CD14-positive monocyte (primary cell): ENCODE results near the gene SOCS1. TPM values are rescaled to one million over a fixed set of nuclear protein-coding genes. Genes with fewer than 3 reads are reported as not detected.

Experiments
- DNase-seq, 3 donors: peaks; one replicate each; pipeline ENCODE4 v3.0.0-alpha.2; 2011 to 2022
- H2AFZ ChIP-seq: 2 replicates; pipeline ENCODE4 v1.6.0; 2012; ENCODE audit warnings: mild to moderate bottlenecking, low read depth, low read length, inconsistent platforms; ENCODE audit not compliant: insufficient read depth, poor library complexity, severe bottlenecking
- H3K27ac ChIP-seq, 2 donors: 1 replicate in 1 of 2; 2 replicates in 1 of 2; pipeline ENCODE4 v1.5.1; 2012 to 2013; ENCODE audit warnings: low read length in 2 of 2, control low read depth in 1 of 2, inconsistent platforms in 1 of 2, low read depth in 1 of 2, mild to moderate bottlenecking in 1 of 2
- H3K27me3 ChIP-seq, 2 donors: one replicate each; pipeline versions ENCODE4 v1.6.0 to v1.6.1; 2011 to 2013; ENCODE audit warnings: low read length in 2 of 2; ENCODE audit not compliant: control insufficient read depth in 2 of 2, insufficient read depth in 2 of 2
- H3K36me3 ChIP-seq, 2 donors: replicated peaks in 1 of 2; 1 replicate in 1 of 2; 2 replicates in 1 of 2; pipeline versions ENCODE4 v1.5.1 to v1.6.1; 2012 to 2013; ENCODE audit warnings: low read length in 2 of 2, control low read depth in 1 of 2, inconsistent platforms in 1 of 2, mild to moderate bottlenecking in 1 of 2; ENCODE audit not compliant: insufficient read depth in 2 of 2, control insufficient read depth in 1 of 2
- H3K4me1 ChIP-seq, 2 donors: 1 replicate in 1 of 2; 2 replicates in 1 of 2; pipeline versions ENCODE4 v1.5.1 to v1.6.1; 2012 to 2013; ENCODE audit warnings: low read length in 2 of 2, control low read depth in 1 of 2, inconsistent platforms in 1 of 2, mild to moderate bottlenecking in 1 of 2, moderate library complexity in 1 of 2; ENCODE audit not compliant: insufficient read depth in 2 of 2, control insufficient read depth in 1 of 2
- H3K4me2 ChIP-seq: replicated peaks from 2 replicates; pipeline ENCODE3; 2012; ENCODE audit warnings: low read length, moderate library complexity, mild to moderate bottlenecking; ENCODE audit not compliant: poor library complexity, severe bottlenecking; ENCODE audit errors: extremely low read depth
- H3K4me3 ChIP-seq, 3 experiments: fragments of 200-600 bp in 1 of 3; sonication (generic) in 1 of 3; replicated peaks in 1 of 3; 1 replicate in 2 of 3; 2 replicates in 1 of 3; pipeline ENCODE4 v1.5.1; 2011 to 2013; ENCODE audit warnings: low read length in 3 of 3, mild to moderate bottlenecking in 3 of 3, control low read depth in 2 of 3, low read depth in 2 of 3, inconsistent platforms in 1 of 3, moderate library complexity in 1 of 3
- H3K79me2 ChIP-seq: 2 replicates; pipeline ENCODE4 v1.6.0; 2012; ENCODE audit warnings: mild to moderate bottlenecking, control low read depth, inconsistent platforms, low read length, moderate library complexity; ENCODE audit not compliant: insufficient read depth
- H3K9ac ChIP-seq: 2 replicates; pipeline ENCODE4 v1.6.0; 2017; ENCODE audit warnings: low read length, mild to moderate bottlenecking; ENCODE audit not compliant: insufficient read depth, poor library complexity, severe bottlenecking
- H3K9me3 ChIP-seq, 2 donors: replicated peaks in 1 of 2; 1 replicate in 1 of 2; 2 replicates in 1 of 2; pipeline versions ENCODE4 v1.5.1 to v1.6.1; 2012 to 2013; ENCODE audit warnings: low read length in 2 of 2, control low read depth in 1 of 2; ENCODE audit not compliant: control insufficient read depth in 1 of 2, insufficient read depth in 1 of 2
- H4K20me1 ChIP-seq: 2 replicates; pipeline ENCODE4 v1.6.0; 2012; ENCODE audit warnings: mild to moderate bottlenecking, low read length, control low read depth, moderate library complexity; ENCODE audit not compliant: insufficient read depth
- H3K27ac Mint-ChIP-seq, 7 donors: one replicate each; pipeline ENCODE4 v1.8.0; 2020; ENCODE audit warnings: mild to moderate bottlenecking in 7 of 7, mixed read lengths in 7 of 7, moderate library complexity in 6 of 7, inconsistent platforms in 2 of 7
- H3K27me3 Mint-ChIP-seq, 3 donors: one replicate each; pipeline ENCODE4 v1.8.0; 2021 to 2022; ENCODE audit warnings: low read depth in 3 of 3, mild to moderate bottlenecking in 3 of 3, mixed read lengths in 3 of 3, moderate library complexity in 3 of 3, inconsistent platforms in 1 of 3
- H3K36me3 Mint-ChIP-seq, 2 donors: one replicate each; pipeline ENCODE4 v1.8.0; 2020; ENCODE audit warnings: mixed read lengths in 2 of 2, inconsistent platforms in 1 of 2, mild to moderate bottlenecking in 1 of 2
- H3K4me1 Mint-ChIP-seq: one replicate; pipeline ENCODE4 v1.8.0; 2020; ENCODE audit warnings: mild to moderate bottlenecking, mixed read lengths
- H3K4me3 Mint-ChIP-seq, 2 donors: one replicate each; pipeline ENCODE4 v1.8.0; 2020; ENCODE audit warnings: mild to moderate bottlenecking in 2 of 2, mixed read lengths in 2 of 2, moderate library complexity in 1 of 2
- H3K9me3 Mint-ChIP-seq, 7 donors: one replicate each; pipeline ENCODE4 v1.8.0; 2020 to 2022; ENCODE audit warnings: mixed read lengths in 7 of 7, mild to moderate bottlenecking in 6 of 7, moderate library complexity in 6 of 7, inconsistent platforms in 2 of 7
- WGBS: methylation state at CpG from one replicate; pipeline ENCODE4 v1.1.5; 2013; ENCODE audit warnings: missing lambda C conversion rate; ENCODE audit not compliant: insufficient coverage; 5-methylcytosine and 5-hydroxymethylcytosine counted together
- intact Hi-C, 2 donors: fragments of 100-400 bp; cut with micrococcal nuclease; formaldehyde crosslinking; loops; one replicate each; pipeline versions ENCODE4 v1.15.0 to v1.15.1; 2023
- polyA plus RNA-seq, 3 donors: library from polyadenylated mRNA; depleted of rRNA in 1 of 3; unstranded in 2 of 3; stranded (reverse) in 1 of 3; fragments of 300-500 nt in 2 of 3; fragments of >200 nt in 1 of 3; fragmentation: Illumina TruSeq in 2 of 3; gene quantifications; 1 replicate in 2 of 3; 2 replicates in 1 of 3; pipeline ENCODE4 v1.2.3, GENCODE V29; 2012 to 2021
- TF ChIP-seq, protein P1 (sequence below): fragments of 200-600 bp; IDR thresholded peaks from one replicate; pipeline ENCODE4 v1.8.0; 2022; ENCODE audit warnings: antibody characterized with exemption, mild to moderate bottlenecking

Gene SOCS1
- polyA plus RNA-seq, 3 donors = 0.13 to 2.3 (median 0.35) TPM

DNA sequence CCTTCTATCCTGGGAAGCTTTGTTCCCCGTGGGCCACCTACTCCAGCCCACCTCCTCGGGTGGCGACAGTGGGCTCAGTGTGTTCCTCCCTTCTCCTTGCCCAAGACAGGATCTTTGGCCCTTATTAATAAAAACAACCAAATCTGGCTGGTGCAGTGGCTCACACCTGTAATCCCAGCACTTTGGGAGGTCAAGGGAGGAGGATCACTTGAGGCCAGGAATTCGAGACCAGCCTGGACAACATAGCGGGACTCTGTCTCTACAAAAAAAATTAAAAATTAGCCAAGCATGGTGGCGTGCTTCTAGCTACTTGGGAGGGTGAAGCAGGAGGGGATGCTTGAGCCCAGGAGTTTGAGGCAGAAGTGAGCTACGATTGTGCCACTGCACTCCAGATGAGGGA lies 42.2 kb downstream of the SOCS1 start:
- Mint-ChIP-seq H3K36me3 (peaks cover 0 to 7% of the 10 kb centered on the region in 2 donors), H3K27ac (no peak overlapping the region), H3K4me1 (peaks cover 28% of the 10 kb centered on the region), H3K9me3 (peaks cover 5 to 31% (median 20%) of the 10 kb centered on the region in 7 donors), H3K4me3 (no peak overlapping the region), H3K27me3 (peaks cover 4 to 14% (median 9%) of the 10 kb centered on the region in 3 donors)
- DNase-seq = no peak
- Histone ChIP-seq H3K4me2 (no peak overlapping the region), H3K36me3 (no peaks in the 10 kb centered on the region), H3K4me1 (peaks cover 28 to 31% of the 10 kb centered on the region in 2 donors), H2AFZ (no peak overlapping the region), H4K20me1 (no peaks in the 10 kb centered on the region), H3K9me3 (peaks cover 10 to 25% of the 10 kb centered on the region in 2 donors), H3K79me2 (no peaks in the 10 kb centered on the region), H3K27ac (no peak overlapping the region), H3K9ac (no peak overlapping the region), H3K27me3 (no peaks in the 10 kb centered on the region), H3K4me3 (no peak overlapping the region)
- intact Hi-C loops = no loop called here
- TF ChIP-seq, protein P1, sequence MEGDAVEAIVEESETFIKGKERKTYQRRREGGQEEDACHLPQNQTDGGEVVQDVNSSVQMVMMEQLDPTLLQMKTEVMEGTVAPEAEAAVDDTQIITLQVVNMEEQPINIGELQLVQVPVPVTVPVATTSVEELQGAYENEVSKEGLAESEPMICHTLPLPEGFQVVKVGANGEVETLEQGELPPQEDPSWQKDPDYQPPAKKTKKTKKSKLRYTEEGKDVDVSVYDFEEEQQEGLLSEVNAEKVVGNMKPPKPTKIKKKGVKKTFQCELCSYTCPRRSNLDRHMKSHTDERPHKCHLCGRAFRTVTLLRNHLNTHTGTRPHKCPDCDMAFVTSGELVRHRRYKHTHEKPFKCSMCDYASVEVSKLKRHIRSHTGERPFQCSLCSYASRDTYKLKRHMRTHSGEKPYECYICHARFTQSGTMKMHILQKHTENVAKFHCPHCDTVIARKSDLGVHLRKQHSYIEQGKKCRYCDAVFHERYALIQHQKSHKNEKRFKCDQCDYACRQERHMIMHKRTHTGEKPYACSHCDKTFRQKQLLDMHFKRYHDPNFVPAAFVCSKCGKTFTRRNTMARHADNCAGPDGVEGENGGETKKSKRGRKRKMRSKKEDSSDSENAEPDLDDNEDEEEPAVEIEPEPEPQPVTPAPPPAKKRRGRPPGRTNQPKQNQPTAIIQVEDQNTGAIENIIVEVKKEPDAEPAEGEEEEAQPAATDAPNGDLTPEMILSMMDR = no peak
- 89% methylated on average over 5 of the region's 7 CpGs for WGBS

DNA sequence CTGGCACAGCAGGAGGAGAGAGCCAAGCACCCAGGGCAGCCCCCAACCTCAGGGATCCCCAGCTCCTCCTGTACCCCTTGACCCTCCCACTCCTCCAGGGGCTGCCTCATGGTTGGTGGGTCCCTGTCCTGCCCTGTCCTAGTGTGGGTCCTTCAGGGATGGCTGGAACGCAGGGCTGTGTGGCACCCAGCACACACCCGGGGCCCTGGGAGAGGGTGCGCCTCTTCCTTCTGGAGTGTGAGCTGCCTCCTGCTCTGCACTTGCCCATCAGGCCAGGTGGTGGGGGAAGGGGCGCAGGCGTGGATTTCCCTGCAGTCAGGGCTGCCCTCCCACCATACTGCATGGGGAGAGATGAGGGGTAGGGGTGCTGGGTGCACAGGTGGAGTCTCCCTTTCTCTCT lies 42.6 kb downstream of the SOCS1 start:
- WGBS = 100% methylated on average over 2 of the region's 5 CpGs
- TF ChIP-seq, protein P1 = no peak
- no peak overlapping the region for H3K27ac Mint-ChIP-seq
- H3K4me1 ChIP-seq = peaks cover 30 to 31% of the 10 kb centered on the region in 2 donors
- no peaks in the 10 kb centered on the region for H4K20me1 ChIP-seq
- no peaks in the 10 kb centered on the region for H3K79me2 ChIP-seq
- no peak overlapping the region for H2AFZ ChIP-seq
- peaks cover 4 to 14% (median 9%) of the 10 kb centered on the region in 3 donors for H3K27me3 Mint-ChIP-seq
- no peaks in the 10 kb centered on the region for H3K36me3 ChIP-seq
- peaks cover 31% of the 10 kb centered on the region for H3K4me1 Mint-ChIP-seq
- no peak overlapping the region for H3K27ac ChIP-seq
- H3K9me3 Mint-ChIP-seq = peaks cover 3 to 26% (median 16%) of the 10 kb centered on the region in 7 donors
- no peak overlapping the region for H3K4me2 ChIP-seq
- no peak for DNase-seq
- intact Hi-C loops = no loop called here
- H3K9me3 ChIP-seq = peaks cover 10 to 21% of the 10 kb centered on the region in 2 donors
- H3K36me3 Mint-ChIP-seq = peaks cover 0 to 7% of the 10 kb centered on the region in 2 donors
- no peak overlapping the region for H3K9ac ChIP-seq
- no peak overlapping the region for H3K4me3 ChIP-seq
- no peak overlapping the region for H3K4me3 Mint-ChIP-seq
- H3K27me3 ChIP-seq = no peaks in the 10 kb centered on the region
